Tibial artery (tissue), 4 donors: ENCODE results near the gene OLFML2B.

ENCODE experiments used
- DNase-seq, 2 donors: peaks; one replicate each; pipeline ENCODE4 v3.0.0-alpha.2; 2019
- H3K27ac ChIP-seq, 2 donors: fragments of 200-600 bp; sonication (generic) in 1 of 2; 1 replicate in 1 of 2; 2 replicates in 1 of 2; pipeline ENCODE4 v1.5.1; 2018 to 2019; ENCODE audit warnings: mild to moderate bottlenecking in 1 of 2
- H3K27me3 ChIP-seq, 2 donors: fragments of 200-600 bp; sonication (generic) in 1 of 2; one replicate each; pipeline versions ENCODE4 v1.5.1 to v1.6.0; 2016 to 2019
- H3K36me3 ChIP-seq, 3 donors: fragments of 200-600 bp; sonication (generic) in 2 of 3; one replicate each; pipeline ENCODE4 v1.5.1; 2016 to 2019; ENCODE audit warnings: mild to moderate bottlenecking in 2 of 3
- H3K4me1 ChIP-seq, 4 donors: fragments of 200-600 bp; sonication (generic) in 2 of 4; 1 replicate in 3 of 4; 2 replicates in 1 of 4; pipeline ENCODE4 v1.5.1; 2016 to 2019
- H3K4me3 ChIP-seq, 2 donors: fragments of 200-600 bp; sonication (generic) in 1 of 2; 1 replicate in 1 of 2; 2 replicates in 1 of 2; pipeline ENCODE4 v1.5.1; 2018 to 2019; ENCODE audit warnings: mild to moderate bottlenecking in 2 of 2
- H3K9me3 ChIP-seq, 3 donors: fragments of 200-600 bp; sonication (generic) in 1 of 3; one replicate each; pipeline ENCODE4 v1.5.1; 2016 to 2019
- intact Hi-C: fragments of 100-400 bp; cut with DNase I; formaldehyde crosslinking; loops from one replicate; pipeline ENCODE4 v1.15.0; 2023; ENCODE audit warnings: low total_unique reads
- TF ChIP-seq, protein P1 (sequence below), 2 experiments: fragments of 200-600 bp in 1 of 2; fragments of 450-650 bp in 1 of 2; IDR thresholded peaks; one replicate each; pipeline ENCODE4 v1.5.1; 2017 to 2019; ENCODE audit warnings: antibody characterized with exemption in 2 of 2, mild to moderate bottlenecking in 1 of 2, moderate library complexity in 1 of 2

OLFML2B gene

DNA sequence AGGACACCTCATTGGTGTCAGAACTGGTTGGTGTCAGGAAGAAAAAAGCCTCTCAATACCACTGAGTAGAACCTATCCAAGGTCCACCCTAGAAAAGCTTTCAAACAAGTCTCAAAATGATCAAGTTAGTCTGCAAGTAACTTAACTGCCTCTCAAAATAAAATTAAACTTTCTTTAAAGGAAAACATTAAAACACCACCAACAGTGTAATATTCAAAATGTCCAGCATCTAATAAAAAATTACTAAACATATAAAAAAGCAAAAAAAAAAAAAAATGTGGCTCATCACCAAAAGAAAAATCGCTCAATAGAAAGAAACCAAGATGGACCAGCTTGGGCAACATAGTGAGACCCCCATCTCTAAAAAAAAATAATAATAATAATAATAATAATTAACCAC lies 18.7 kb upstream of the OLFML2B start:
- intact Hi-C loops, result no loop called here
- Histone ChIP-seq H3K36me3 (no peaks in the 10 kb centered on the region), H3K9me3 (no peaks in the 10 kb centered on the region), H3K27ac (no peak overlapping the region), H3K4me3 (no peak overlapping the region), H3K27me3 (no peaks in the 10 kb centered on the region), H3K4me1 (no peaks in the 10 kb centered on the region)
- no peak for DNase-seq
- TF ChIP-seq, protein P1, sequence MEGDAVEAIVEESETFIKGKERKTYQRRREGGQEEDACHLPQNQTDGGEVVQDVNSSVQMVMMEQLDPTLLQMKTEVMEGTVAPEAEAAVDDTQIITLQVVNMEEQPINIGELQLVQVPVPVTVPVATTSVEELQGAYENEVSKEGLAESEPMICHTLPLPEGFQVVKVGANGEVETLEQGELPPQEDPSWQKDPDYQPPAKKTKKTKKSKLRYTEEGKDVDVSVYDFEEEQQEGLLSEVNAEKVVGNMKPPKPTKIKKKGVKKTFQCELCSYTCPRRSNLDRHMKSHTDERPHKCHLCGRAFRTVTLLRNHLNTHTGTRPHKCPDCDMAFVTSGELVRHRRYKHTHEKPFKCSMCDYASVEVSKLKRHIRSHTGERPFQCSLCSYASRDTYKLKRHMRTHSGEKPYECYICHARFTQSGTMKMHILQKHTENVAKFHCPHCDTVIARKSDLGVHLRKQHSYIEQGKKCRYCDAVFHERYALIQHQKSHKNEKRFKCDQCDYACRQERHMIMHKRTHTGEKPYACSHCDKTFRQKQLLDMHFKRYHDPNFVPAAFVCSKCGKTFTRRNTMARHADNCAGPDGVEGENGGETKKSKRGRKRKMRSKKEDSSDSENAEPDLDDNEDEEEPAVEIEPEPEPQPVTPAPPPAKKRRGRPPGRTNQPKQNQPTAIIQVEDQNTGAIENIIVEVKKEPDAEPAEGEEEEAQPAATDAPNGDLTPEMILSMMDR (IDR thresholded peaks at IDR 0.05), result no peak

DNA sequence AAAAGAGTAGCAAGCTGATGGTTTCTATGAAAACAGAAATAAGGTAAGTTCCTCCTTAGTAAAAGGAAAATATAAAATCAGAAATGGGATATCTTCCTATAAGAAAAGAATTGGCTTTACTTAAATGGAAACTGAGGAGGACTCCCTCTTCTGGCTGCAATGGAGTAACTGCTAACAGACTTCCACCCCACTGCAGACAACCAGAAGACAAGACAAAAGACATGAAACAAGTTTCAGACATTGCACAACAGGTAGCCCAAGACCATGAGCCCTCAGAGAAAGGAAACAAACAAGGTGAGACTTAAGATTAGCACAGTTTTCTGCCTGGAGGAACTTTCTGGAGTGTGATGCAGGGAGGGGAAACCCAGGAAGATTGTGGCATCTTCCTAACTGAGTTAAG lies 17.0 kb upstream of the OLFML2B start:
- TF ChIP-seq, protein P1 (IDR thresholded peaks at IDR 0.05), result no peak
- Histone ChIP-seq H3K4me1 (peaks cover 0 to 5% (median 2%) of the 10 kb centered on the region in 4 donors), H3K27ac (no peak overlapping the region), H3K27me3 (no peaks in the 10 kb centered on the region), H3K36me3 (no peaks in the 10 kb centered on the region), H3K4me3 (no peak overlapping the region), H3K9me3 (no peaks in the 10 kb centered on the region)
- intact Hi-C loops, result no loop called here
- DNase-seq, result no peak

DNA sequence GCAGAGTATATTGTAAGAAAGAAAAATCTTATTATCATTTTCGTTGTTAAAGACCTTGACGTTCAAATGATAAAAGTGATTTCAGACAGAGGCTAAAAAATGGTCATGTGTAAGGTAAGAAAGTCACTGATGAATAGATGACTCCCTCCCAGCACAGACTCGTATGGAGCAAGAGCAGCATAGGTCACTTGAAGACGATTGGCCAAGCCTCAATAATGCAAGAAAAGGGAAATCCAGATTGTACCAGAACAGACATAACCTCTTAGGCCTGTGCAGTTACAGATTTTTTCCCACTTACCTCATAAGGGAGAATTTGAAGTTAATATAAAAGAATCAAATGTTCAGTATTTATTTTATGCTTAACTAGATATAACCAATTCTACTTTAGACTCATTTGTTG lies 16.3 kb upstream of the OLFML2B start:
- Histone ChIP-seq H3K4me3 (no peak overlapping the region), H3K36me3 (no peaks in the 10 kb centered on the region), H3K27ac (no peak overlapping the region), H3K9me3 (no peaks in the 10 kb centered on the region), H3K4me1 (peaks cover 0 to 5% (median 2%) of the 10 kb centered on the region in 4 donors), H3K27me3 (no peaks in the 10 kb centered on the region)
- intact Hi-C loops, result no loop called here
- DNase-seq, result no peak
- TF ChIP-seq, protein P1 (IDR thresholded peaks at IDR 0.05), result no peak

DNA sequence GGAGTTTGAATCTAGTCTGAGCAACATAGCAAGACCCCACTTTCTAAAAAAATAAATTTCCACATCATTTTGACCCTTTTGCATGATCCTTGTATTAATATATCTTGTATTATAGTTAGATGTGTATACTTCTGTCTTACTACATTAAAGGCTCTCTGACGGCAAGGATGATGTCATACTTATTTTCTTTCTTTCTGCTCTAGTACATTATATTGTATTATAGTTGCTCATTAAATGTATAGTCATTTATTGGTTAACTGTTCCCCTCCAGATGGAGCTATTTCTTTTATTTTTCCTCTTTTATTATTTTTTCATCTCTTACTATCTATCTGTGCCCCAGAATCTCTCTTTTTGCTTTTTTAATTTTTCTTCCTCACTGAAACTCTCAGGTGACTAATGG lies 15.0 kb upstream of the OLFML2B start:
- H3K27ac ChIP-seq, result no peak overlapping the region
- H3K36me3 ChIP-seq, result no peaks in the 10 kb centered on the region
- peaks cover 0 to 12% (median 4%) of the 10 kb centered on the region in 4 donors for H3K4me1 ChIP-seq
- DNase-seq, result no peak
- H3K4me3 ChIP-seq, result no peak overlapping the region
- no peaks in the 10 kb centered on the region for H3K27me3 ChIP-seq
- no peaks in the 10 kb centered on the region for H3K9me3 ChIP-seq
- intact Hi-C loops, result no loop called here
- TF ChIP-seq, protein P1 (IDR thresholded peaks at IDR 0.05), result no peak

DNA sequence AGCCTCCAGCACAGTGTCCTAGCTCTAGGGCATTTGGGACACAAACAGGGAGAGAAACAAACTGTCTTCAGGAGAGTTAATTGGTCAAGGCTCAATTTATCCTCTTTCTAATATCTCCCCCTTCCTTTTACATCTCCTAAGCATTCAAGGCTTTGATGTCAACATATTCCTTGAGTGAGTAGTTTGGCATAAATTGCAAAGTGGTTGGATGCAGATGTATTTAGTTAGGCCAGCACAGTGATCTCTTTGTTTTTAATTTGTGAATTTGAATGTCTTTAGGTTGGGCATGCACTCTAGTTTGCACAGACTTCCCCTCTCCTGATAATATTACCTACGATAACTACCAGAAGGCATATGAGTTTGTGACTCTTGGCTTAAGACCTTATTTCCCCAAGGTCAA lies 12.5 kb upstream of the OLFML2B start:
- DNase-seq, result no peak
- no peaks in the 10 kb centered on the region for H3K27me3 ChIP-seq
- H3K9me3 ChIP-seq, result no peaks in the 10 kb centered on the region
- peaks cover 0 to 19% (median 6%) of the 10 kb centered on the region in 4 donors for H3K4me1 ChIP-seq
- TF ChIP-seq, protein P1 (IDR thresholded peaks at IDR 0.05), result no peak
- no peaks in the 10 kb centered on the region for H3K36me3 ChIP-seq
- intact Hi-C loops, result loop anchor here (2.0 kb wide), 1 partner anchor 243 kb away; no protein-coding TSS in a partner anchor
- H3K4me3 ChIP-seq, result no peak overlapping the region
- no peak overlapping the region for H3K27ac ChIP-seq

DNA sequence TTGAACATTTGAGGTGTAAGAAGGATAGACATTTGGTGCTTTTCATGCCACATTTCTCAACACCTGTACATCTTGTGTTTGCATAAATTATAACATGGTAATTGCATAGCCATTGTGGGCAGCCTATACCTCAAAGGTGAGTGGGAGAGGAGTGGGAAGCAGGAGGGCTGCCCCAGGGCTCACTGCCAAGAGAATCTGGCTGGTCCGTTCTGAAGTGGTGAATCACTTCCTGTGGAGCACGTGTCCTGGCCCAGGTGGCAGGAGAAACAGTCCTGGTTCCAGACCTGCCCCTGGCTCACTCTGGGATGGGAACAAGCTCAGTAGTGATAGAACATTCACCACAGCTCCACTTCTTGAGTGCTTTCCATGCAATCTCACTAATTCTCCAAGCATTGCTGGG lies 11.6 kb upstream of the OLFML2B start:
- H3K27ac ChIP-seq, result no peak overlapping the region
- intact Hi-C loops, result no loop called here
- no peaks in the 10 kb centered on the region for H3K27me3 ChIP-seq
- no peak overlapping the region for H3K4me3 ChIP-seq
- no peak for DNase-seq
- H3K36me3 ChIP-seq, result no peaks in the 10 kb centered on the region
- H3K9me3 ChIP-seq, result no peaks in the 10 kb centered on the region
- TF ChIP-seq, protein P1 (IDR thresholded peaks at IDR 0.05), result no peak
- peaks cover 0 to 19% (median 6%) of the 10 kb centered on the region in 4 donors for H3K4me1 ChIP-seq
